Coronary artery (tissue), 2 donors: ENCODE results near the gene CINP.
"Not testable (repeated sequence)": the region's sequence is repeated elsewhere in the genome, so short reads cannot be mapped to it uniquely, and the experiment has no call there.

Experiments
- DNase-seq: peaks from one replicate; pipeline ENCODE4 v3.0.0-alpha.2; 2017; ENCODE audit warnings: low spot score
- H3K27ac ChIP-seq, 2 donors: fragments of 200-600 bp; sonication (generic); one replicate each; pipeline ENCODE4 v1.5.1; 2016 to 2019
- H3K4me3 ChIP-seq: fragments of 200-600 bp; sonication (generic); 2 replicates; pipeline ENCODE4 v1.5.1; 2016; ENCODE audit warnings: mild to moderate bottlenecking, moderate library complexity
- CTCF ChIP-seq: fragments of 200-600 bp; sonication (generic); IDR thresholded peaks from one replicate; pipeline ENCODE4 v1.5.1; 2019; ENCODE audit warnings: antibody characterized with exemption

CINP gene

GRCh38 chr14:102335163-102335562, 27.5 kb downstream of the CINP start:
- no peak for DNase-seq
- Histone ChIP-seq H3K27ac (no peak overlapping the region), H3K4me3 (no peak overlapping the region)
- no peak for TF ChIP-seq CTCF

GRCh38 chr14:102333795-102334705, 28.6 kb downstream of the CINP start:
- Histone ChIP-seq H3K27ac (no peak overlapping the region), H3K4me3 (no peak overlapping the region)
- no peak for TF ChIP-seq CTCF
- no peak for DNase-seq

GRCh38 chr14:102333390-102333789, 29.3 kb downstream of the CINP start:
- no peak for DNase-seq
- TF ChIP-seq CTCF, result no peak
- Histone ChIP-seq H3K4me3 (no peak overlapping the region), H3K27ac (no peak overlapping the region)

- TF ChIP-seq CTCF, result no peak
- no peak for DNase-seq
- H3K27ac ChIP-seq, result no peak overlapping the region
- no peak overlapping the region for H3K4me3 ChIP-seq
These were observed 31.9 kb downstream of the CINP start for GRCh38 chr14:102330806-102331205.

- H3K27ac ChIP-seq, DNase-seq, H3K4me3 ChIP-seq: not testable (repeated sequence)
These were observed 33.3 kb downstream of the CINP start for GRCh38 chr14:102329381-102329780.

GRCh38 chr14:102326583-102326982, 36.1 kb downstream of the CINP start:
- no peak for DNase-seq
- TF ChIP-seq CTCF, result no peak
- no peak overlapping the region for H3K27ac ChIP-seq
- no peak overlapping the region for H3K4me3 ChIP-seq

GRCh38 chr14:102325791-102326345, 36.8 kb downstream of the CINP start:
- no peak for TF ChIP-seq CTCF
- H3K27ac ChIP-seq, result no peak overlapping the region
- no peak overlapping the region for H3K4me3 ChIP-seq
- DNase-seq, result no peak
